Fibroblast of the aortic adventitia (primary cell): Measurements from ENCODE around the gene F11. TPM values are rescaled to one million over a fixed set of nuclear protein-coding genes. Genes with fewer than 3 reads are reported as not detected.
"Not testable (repeated sequence)": the region's sequence is repeated elsewhere in the genome, so short reads cannot be mapped to it uniquely, and the experiment has no call there.

ENCODE experiments used
- DNase-seq: peaks from one replicate; pipeline ENCODE4 v3.0.0-alpha.2; 2010; ENCODE audit warnings: low read depth
- H3K4me3 ChIP-seq: 2 replicates; pipeline ENCODE4 v1.5.1; 2011; ENCODE audit warnings: low read depth, mild to moderate bottlenecking, control low read depth, low read length, moderate library complexity
- total RNA-seq: library from RNA; depleted of rRNA; stranded (reverse); fragments of >200 nt; gene quantifications from 2 replicates; pipeline ENCODE4 v1.2.3, GENCODE V29; 2012; ENCODE audit warnings: low replicate concordance
- TF ChIP-seq, protein P1 (sequence below): IDR thresholded peaks from 2 replicates; pipeline ENCODE4 v1.5.1; 2011; ENCODE audit warnings: mild to moderate bottlenecking, low read length, control low read depth, inconsistent platforms; ENCODE audit not compliant: insufficient read depth

The F11 gene
- total RNA-seq, 1 donor: not detected

DNA sequence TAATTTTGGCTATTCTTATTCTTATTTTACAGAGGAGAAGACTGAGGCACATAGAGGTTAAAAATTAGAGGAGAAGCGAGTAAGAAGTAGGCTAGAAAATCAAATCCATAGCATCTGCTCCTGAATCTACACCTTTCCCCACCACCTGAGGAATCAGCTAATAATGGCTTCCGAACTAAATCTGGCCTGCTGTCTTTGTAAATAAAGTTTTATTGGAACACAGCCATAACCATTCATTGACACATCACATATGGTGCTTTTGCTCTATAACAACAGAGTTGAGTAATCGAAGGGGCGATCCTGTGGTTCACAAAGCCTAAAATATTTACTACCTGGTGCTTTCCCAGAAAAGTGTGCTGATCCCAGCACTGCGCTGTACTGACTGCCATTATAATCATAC is 38.2 kb downstream of the F11 start:
- TF ChIP-seq, protein P1, sequence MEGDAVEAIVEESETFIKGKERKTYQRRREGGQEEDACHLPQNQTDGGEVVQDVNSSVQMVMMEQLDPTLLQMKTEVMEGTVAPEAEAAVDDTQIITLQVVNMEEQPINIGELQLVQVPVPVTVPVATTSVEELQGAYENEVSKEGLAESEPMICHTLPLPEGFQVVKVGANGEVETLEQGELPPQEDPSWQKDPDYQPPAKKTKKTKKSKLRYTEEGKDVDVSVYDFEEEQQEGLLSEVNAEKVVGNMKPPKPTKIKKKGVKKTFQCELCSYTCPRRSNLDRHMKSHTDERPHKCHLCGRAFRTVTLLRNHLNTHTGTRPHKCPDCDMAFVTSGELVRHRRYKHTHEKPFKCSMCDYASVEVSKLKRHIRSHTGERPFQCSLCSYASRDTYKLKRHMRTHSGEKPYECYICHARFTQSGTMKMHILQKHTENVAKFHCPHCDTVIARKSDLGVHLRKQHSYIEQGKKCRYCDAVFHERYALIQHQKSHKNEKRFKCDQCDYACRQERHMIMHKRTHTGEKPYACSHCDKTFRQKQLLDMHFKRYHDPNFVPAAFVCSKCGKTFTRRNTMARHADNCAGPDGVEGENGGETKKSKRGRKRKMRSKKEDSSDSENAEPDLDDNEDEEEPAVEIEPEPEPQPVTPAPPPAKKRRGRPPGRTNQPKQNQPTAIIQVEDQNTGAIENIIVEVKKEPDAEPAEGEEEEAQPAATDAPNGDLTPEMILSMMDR: no peak
- DNase-seq: no peak

GRCh38 chr4:186304866-186305505 is 39.0 kb downstream of the F11 start:
- DNase-seq: no peak
- TF ChIP-seq, protein P1: no peak
- no peak overlapping the region for H3K4me3 ChIP-seq

More for the DNA sequence above, 38.2 kb downstream of the F11 start:
- no peak overlapping the region for H3K4me3 ChIP-seq

GRCh38 chr4:186307497-186307896 is 41.5 kb downstream of the F11 start:
- H3K4me3 ChIP-seq: no peak overlapping the region
- no peak for DNase-seq
- TF ChIP-seq, protein P1: no peak

DNA sequence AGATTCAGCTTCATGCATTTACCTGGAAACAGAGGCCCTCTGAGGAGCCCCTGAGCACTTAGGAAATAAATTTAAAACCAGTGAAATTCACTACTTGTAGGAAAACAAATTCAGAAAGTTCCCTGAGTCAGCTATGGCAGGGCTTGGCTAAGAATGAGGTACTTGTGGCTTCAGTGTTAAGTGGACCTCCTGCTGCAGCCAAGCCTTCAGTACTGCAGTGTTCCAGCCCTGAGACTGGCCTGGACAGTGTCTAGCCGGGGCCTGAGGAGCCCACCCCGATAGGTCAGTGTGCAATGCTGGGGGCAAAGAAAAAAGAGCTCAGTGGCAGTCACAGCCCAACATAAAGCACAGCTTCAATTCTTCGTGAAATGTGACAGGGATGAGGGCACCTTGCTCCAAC is 41.9 kb downstream of the F11 start:
- no peak overlapping the region for H3K4me3 ChIP-seq
- no peak for DNase-seq
- TF ChIP-seq, protein P1: no peak

- H3K4me3 ChIP-seq: no peak overlapping the region
- DNase-seq: no peak
- TF ChIP-seq, protein P1: no peak
Observed at GRCh38 chr4:186318481-186318880, 52.5 kb downstream of the F11 start.

DNA sequence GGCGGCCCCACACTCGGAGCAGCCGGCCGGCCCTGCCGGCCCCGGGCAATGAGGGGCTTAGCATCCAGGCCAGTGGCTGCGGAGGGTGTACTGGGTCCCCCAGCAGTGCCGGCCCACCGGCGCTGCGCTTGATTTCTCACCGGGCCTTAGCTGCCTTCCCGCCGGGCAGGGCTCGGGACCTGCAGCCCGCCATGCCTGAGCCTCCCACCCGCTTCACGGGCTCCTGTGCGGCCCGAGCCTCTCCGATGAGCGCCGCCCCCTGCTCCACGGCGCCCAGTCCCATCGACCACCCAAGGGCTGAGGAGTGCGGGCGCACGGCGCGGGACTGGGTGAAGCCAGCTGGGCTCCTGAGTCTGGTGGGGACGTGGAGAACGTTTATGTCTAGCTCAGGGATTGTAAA is 58.7 kb downstream of the F11 start:
- not testable (repeated sequence) for DNase-seq, H3K4me3 ChIP-seq

GRCh38 chr4:186326391-186326790 is 60.4 kb downstream of the F11 start:
- no peak overlapping the region for H3K4me3 ChIP-seq
- no peak for DNase-seq
- TF ChIP-seq, protein P1: no peak
